Lower lobe of right lung (tissue), 2 donors: Measurements from ENCODE around the gene DCP2. TPM values are rescaled to one million over a fixed set of nuclear protein-coding genes. Genes with fewer than 3 reads are reported as not detected.
"Not testable (repeated sequence)": the region's sequence is repeated elsewhere in the genome, so short reads cannot be mapped to it uniquely, and the experiment has no call there.

ENCODE experiments used
- ATAC-seq, 2 donors: fragments of 200-7000 bp; cut with Tn5 transposase; one replicate each; pipeline ENCODE4 v1.9.1; 2020 to 2022; ENCODE audit warnings: mild to moderate bottlenecking in 2 of 2, moderate library complexity in 2 of 2
- DNase-seq: peaks from one replicate; pipeline ENCODE4 v3.0.0-alpha.2; 2020
- H3K27ac ChIP-seq: fragments of 200-600 bp; one replicate; pipeline ENCODE4 v1.8.0; 2022
- H3K27me3 ChIP-seq: fragments of 200-600 bp; one replicate; pipeline ENCODE4 v1.8.0; 2022; ENCODE audit warnings: low read depth
- H3K36me3 ChIP-seq: fragments of 200-600 bp; one replicate; pipeline ENCODE4 v1.8.0; 2022; ENCODE audit warnings: mild to moderate bottlenecking
- H3K4me1 ChIP-seq: fragments of 200-600 bp; one replicate; pipeline ENCODE4 v1.8.0; 2022
- H3K4me3 ChIP-seq: fragments of 200-600 bp; one replicate; pipeline ENCODE4 v1.8.0; 2022; ENCODE audit warnings: mild to moderate bottlenecking
- H3K9me3 ChIP-seq: fragments of 200-600 bp; one replicate; pipeline ENCODE4 v1.8.0; 2022
- CTCF ChIP-seq: fragments of 200-600 bp; IDR thresholded peaks from one replicate; pipeline ENCODE4 v1.8.0; 2022; ENCODE audit warnings: antibody characterized with exemption, mild to moderate bottlenecking
- intact Hi-C: fragments of 100-400 bp; cut with DNase I; formaldehyde crosslinking; loops from one replicate; pipeline ENCODE4 v1.11.0; 2022
- total RNA-seq: library from RNA; stranded (reverse); fragmentation: NEBNext Ultra II Directional; extraction: Animal tissue kit (Norgen Biotek cat#: 25700); gene quantifications from one replicate; pipeline ENCODE4 v1.2.1, GENCODE V29; 2021
- donor health status: DM: no; HTN: yes; CAD: no; lungs with severe emphysema.

The DCP2 gene
- total RNA-seq, 1 donor from 2014 or later: 77.8 TPM

DNA sequence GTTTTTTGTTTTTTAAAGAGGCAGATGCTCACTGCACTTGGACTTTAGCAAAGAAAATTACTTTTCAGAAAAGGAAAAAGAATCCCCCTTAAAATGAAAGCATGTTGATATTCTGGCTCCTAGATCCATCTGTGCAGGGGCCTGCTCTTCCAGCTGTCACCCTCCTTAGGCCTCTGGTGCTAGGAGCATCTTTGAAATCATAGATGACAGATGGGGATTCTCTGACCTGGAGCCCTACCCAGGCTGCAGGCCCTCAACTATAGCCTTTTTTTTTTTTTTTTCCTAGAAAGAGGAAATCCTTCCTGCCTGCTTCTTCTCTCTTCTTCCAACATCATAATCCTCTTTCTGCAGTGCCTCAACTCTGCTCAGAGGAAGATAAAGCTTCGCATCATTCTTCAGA lies 16.3 kb upstream of the DCP2 start:
- no peak overlapping the region for H3K27ac ChIP-seq

DNA sequence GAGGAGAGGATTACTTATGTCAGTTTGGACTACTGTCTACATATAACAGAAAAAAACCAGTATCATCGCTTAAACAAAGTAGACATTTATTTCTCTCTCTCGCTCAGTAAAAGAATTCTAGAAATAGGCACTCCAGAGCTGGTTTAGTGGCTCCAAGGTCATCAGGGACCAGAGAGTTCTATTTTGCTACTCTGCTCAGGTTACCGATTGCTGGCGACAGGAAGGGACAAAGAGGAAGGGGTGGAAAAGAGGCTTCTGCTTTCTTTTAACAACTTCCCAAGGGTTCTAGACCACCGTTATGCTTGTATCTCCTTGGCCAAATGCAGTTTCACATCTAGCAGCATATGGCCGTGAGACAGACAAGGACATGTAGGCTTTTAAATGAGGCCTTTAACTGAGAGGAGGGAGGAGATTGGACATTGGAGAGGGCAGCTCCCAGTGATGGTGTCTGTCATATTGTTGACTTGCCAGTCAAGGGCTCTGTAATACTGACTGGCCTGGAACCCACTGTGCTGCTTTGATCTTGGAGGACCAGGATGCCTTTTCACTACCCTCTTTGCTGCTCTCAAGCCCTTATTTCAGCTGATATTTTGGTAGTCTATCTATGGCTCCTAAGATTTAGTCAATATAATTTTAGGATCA lies 15.6 kb upstream of the DCP2 start:
- Histone ChIP-seq H3K9me3 (no peaks in the 10 kb centered on the region), H3K27me3 (no peaks in the 10 kb centered on the region), H3K36me3 (no peaks in the 10 kb centered on the region), H3K27ac (no peak overlapping the region), H3K4me1 (peaks cover 28% of the 10 kb centered on the region), H3K4me3 (no peak overlapping the region)
- TF ChIP-seq CTCF: no peak
- ATAC-seq (no peak), DNase-seq (no peak)
- intact Hi-C loops: no loop called here

More for the DNA sequence above, 16.3 kb upstream of the DCP2 start:
- no peaks in the 10 kb centered on the region for H3K27me3 ChIP-seq
- ATAC-seq (no peak), DNase-seq (no peak)
- H3K36me3 ChIP-seq: no peaks in the 10 kb centered on the region
- TF ChIP-seq CTCF: no peak
- intact Hi-C loops: no loop called here
- H3K4me1 ChIP-seq: peaks cover 28% of the 10 kb centered on the region
- no peaks in the 10 kb centered on the region for H3K9me3 ChIP-seq
- H3K4me3 ChIP-seq: no peak overlapping the region

GRCh38 chr5:112963374-112963733 lies 13.2 kb upstream of the DCP2 start:
- intact Hi-C loops: not testable (repeated sequence)
- peak overlapping the region; percentile 2 for H3K27ac ChIP-seq

DNA sequence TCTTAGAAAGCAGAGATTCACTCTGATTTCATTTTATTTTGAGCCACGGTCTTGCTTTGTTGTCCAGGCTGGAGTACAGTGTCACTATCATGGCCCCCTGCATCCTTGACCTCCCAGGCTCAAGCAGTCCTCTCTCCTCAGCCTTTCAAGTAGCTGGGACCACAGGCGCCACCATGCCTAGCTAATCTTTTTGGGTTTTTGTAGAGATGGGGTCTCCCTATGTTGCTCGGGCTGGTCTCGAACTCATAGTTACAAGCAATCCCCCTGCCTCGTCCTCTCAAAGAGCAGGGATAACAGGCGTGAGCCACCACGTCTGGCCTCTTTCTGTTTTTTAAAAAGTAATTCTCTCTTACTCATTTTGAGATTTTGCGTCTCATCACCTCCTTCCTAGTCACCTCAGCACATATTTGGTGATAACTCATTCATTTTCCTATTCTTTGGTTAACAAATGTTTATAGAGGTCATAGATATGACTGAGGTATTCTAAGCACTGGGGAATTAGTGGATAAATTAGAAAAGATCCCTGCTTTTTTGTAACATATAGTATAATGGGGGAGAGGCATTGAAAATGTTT lies 10.8 kb upstream of the DCP2 start:
- no peaks in the 10 kb centered on the region for H3K27me3 ChIP-seq
- peaks cover 14% of the 10 kb centered on the region for H3K4me1 ChIP-seq
- no peak for TF ChIP-seq CTCF
- H3K9me3 ChIP-seq: no peaks in the 10 kb centered on the region
- ATAC-seq (no peak), DNase-seq (no peak)
- no peak overlapping the region for H3K27ac ChIP-seq
- intact Hi-C loops: no loop called here
- H3K4me3 ChIP-seq: no peak overlapping the region
- no peaks in the 10 kb centered on the region for H3K36me3 ChIP-seq

More at GRCh38 chr5:112963374-112963733, 13.2 kb upstream of the DCP2 start:
- not testable (repeated sequence) for ATAC-seq, DNase-seq, H3K9me3 ChIP-seq, H3K4me3 ChIP-seq, H3K36me3 ChIP-seq, H3K27me3 ChIP-seq
- peaks cover 17% of the 10 kb centered on the region for H3K4me1 ChIP-seq

GRCh38 chr5:112967520-112968083 lies 9.0 kb upstream of the DCP2 start:
- intact Hi-C loops: no loop called here
- DNase-seq (no peak), ATAC-seq (no peak)
- Histone ChIP-seq H3K27me3 (no peaks in the 10 kb centered on the region), H3K9me3 (no peaks in the 10 kb centered on the region), H3K36me3 (no peaks in the 10 kb centered on the region), H3K4me1 (peaks cover 11% of the 10 kb centered on the region), H3K4me3 (no peak overlapping the region), H3K27ac (no peak overlapping the region)
- no peak for TF ChIP-seq CTCF

- H3K4me1 ChIP-seq: peaks cover 11% of the 10 kb centered on the region
- no peaks in the 10 kb centered on the region for H3K36me3 ChIP-seq
- H3K27me3 ChIP-seq: no peaks in the 10 kb centered on the region
- no peak overlapping the region for H3K27ac ChIP-seq
- H3K4me3 ChIP-seq: no peak overlapping the region
- DNase-seq (no peak), ATAC-seq (peak; percentile 39 to 43)
- H3K9me3 ChIP-seq: no peaks in the 10 kb centered on the region
- TF ChIP-seq CTCF: no peak
- intact Hi-C loops: no loop called here
These were observed 8.0 kb upstream of the DCP2 start for GRCh38 chr5:112968411-112969106.
